Activated CD4-positive, alpha-beta memory T cell treated with anti-CD3 and anti-CD28 coated beads, Interleukin-2, amount 10 ng/mL, durations not matched to agents 7 days and 5 days (primary cell): ENCODE measurements around the gene CSF1. TPM values are rescaled to one million over a fixed set of nuclear protein-coding genes. Genes with fewer than 3 reads are reported as not detected.
A peak's percentile ranks its signal among the peaks of the same experiment; 100 is the strongest.

Experiments used
- CTCF ChIA-PET: fragments of 350-600 bp; sonication (Branson Sonifier 250); formaldehyde crosslinking; loops from one replicate; lab custom pipeline; 2021; ENCODE audit warnings: antibody characterized with exemption, inconsistent platforms; lab: Charles Lee
- POLR2A ChIA-PET: fragments of 350-600 bp; sonication (Branson Sonifier 250); formaldehyde crosslinking; loops from one replicate; lab custom pipeline; 2021; ENCODE audit warnings: antibody characterized with exemption; lab: Charles Lee
- DNase-seq: peaks from one replicate; pipeline ENCODE4 v3.0.0-alpha.2; 2020
- H3K27ac Mint-ChIP-seq: one replicate; pipeline ENCODE4 v1.8.0; 2021; ENCODE audit warnings: mild to moderate bottlenecking, mixed read lengths
- H3K27me3 Mint-ChIP-seq: one replicate; pipeline ENCODE4 v1.8.0; 2021; ENCODE audit warnings: mixed read lengths
- H3K36me3 Mint-ChIP-seq: one replicate; pipeline ENCODE4 v1.8.0; 2021; ENCODE audit warnings: low read depth, mixed read lengths
- H3K4me1 Mint-ChIP-seq: one replicate; pipeline ENCODE4 v1.8.0; 2021; ENCODE audit warnings: mixed read lengths
- H3K4me3 Mint-ChIP-seq: one replicate; pipeline ENCODE4 v1.8.0; 2021; ENCODE audit warnings: mild to moderate bottlenecking, mixed read lengths
- H3K9me3 Mint-ChIP-seq: one replicate; pipeline ENCODE4 v1.8.0; 2021; ENCODE audit warnings: mixed read lengths
- total RNA-seq, 2 experiments: library from RNA; stranded (reverse); gene quantifications; one replicate each; pipeline ENCODE4 v1.2.3, GENCODE V29; 2021

Gene CSF1
- total RNA-seq, 2 experiments from 2014 or later = 89.4 to 94.2 TPM

DNA sequence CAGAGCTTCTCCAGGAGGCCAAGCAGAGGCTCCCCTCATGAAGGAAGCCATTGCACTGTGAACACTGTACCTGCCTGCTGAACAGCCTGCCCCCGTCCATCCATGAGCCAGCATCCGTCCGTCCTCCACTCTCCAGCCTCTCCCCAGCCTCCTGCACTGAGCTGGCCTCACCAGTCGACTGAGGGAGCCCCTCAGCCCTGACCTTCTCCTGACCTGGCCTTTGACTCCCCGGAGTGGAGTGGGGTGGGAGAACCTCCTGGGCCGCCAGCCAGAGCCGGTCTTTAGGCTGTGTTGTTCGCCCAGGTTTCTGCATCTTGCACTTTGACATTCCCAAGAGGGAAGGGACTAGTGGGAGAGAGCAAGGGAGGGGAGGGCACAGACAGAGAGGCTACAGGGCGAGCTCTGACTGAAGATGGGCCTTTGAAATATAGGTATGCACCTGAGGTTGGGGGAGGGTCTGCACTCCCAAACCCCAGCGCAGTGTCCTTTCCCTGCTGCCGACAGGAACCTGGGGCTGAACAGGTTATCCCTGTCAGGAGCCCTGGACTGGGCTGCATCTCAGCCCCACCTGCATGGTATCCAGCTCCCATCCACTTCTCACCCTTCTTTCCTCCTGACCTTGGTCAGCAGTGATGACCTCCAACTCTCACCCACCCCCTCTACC is 19.1 kb downstream of the CSF1 start:
- no peak for DNase-seq
- POLR2A ChIA-PET = interaction anchor here (1.6 to 2.6 kb wide), 2 partner anchors 9 to 139 kb away, joined by 4 to 8 read pairs; no protein-coding TSS in a partner anchor
- CTCF ChIA-PET = no interaction called here
- H3K36me3 Mint-ChIP-seq = peaks cover 50% of the 10 kb centered on the region
- no peaks in the 10 kb centered on the region for H3K9me3 Mint-ChIP-seq
- no peaks in the 10 kb centered on the region for H3K27me3 Mint-ChIP-seq
- no peak overlapping the region for H3K27ac Mint-ChIP-seq
- peaks cover 23% of the 10 kb centered on the region for H3K4me1 Mint-ChIP-seq
- no peak overlapping the region for H3K4me3 Mint-ChIP-seq

DNA sequence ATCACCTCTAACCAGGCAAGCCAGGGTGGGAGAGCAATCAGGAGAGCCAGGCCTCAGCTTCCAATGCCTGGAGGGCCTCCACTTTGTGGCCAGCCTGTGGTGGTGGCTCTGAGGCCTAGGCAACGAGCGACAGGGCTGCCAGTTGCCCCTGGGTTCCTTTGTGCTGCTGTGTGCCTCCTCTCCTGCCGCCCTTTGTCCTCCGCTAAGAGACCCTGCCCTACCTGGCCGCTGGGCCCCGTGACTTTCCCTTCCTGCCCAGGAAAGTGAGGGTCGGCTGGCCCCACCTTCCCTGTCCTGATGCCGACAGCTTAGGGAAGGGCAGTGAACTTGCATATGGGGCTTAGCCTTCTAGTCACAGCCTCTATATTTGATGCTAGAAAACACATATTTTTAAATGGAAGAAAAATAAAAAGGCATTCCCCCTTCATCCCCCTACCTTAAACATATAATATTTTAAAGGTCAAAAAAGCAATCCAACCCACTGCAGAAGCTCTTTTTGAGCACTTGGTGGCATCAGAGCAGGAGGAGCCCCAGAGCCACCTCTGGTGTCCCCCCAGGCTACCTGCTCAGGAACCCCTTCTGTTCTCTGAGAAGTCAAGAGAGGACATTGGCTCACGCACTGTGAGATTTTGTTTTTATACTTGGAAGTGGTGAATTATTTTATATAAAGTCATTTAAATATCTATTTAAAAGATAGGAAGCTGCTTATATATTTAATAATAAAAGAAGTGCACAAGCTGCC is 19.8 kb downstream of the CSF1 start:
- CTCF ChIA-PET = interaction anchor here (0.8 kb wide), 1 partner anchor 154 kb away, joined by 5 read pairs; no protein-coding TSS in a partner anchor
- Mint-ChIP-seq H3K4me3 (no peak overlapping the region), H3K36me3 (peaks cover 45% of the 10 kb centered on the region), H3K27me3 (peaks cover under 1% of the 10 kb centered on the region), H3K27ac (no peak overlapping the region), H3K4me1 (peaks cover 24% of the 10 kb centered on the region), H3K9me3 (peaks cover under 1% of the 10 kb centered on the region)
- POLR2A ChIA-PET = interaction anchor here (1.1 to 2.6 kb wide), 4 partner anchors 10 to 154 kb away, joined by 4 to 8 read pairs (median 5); no protein-coding TSS in a partner anchor
- DNase-seq = no peak

- CTCF ChIA-PET = interaction anchor here (0.8 kb wide), 1 partner anchor 154 kb away, joined by 5 read pairs; no protein-coding TSS in a partner anchor
- Mint-ChIP-seq H3K27ac (no peak overlapping the region), H3K27me3 (peaks cover 9% of the 10 kb centered on the region), H3K4me1 (peaks cover 24% of the 10 kb centered on the region), H3K4me3 (no peak overlapping the region), H3K36me3 (peaks cover 43% of the 10 kb centered on the region), H3K9me3 (peaks cover 7% of the 10 kb centered on the region)
- POLR2A ChIA-PET = interaction anchor here (1.1 to 2.6 kb wide), 5 partner anchors 11 to 154 kb away, joined by 4 to 8 read pairs (median 5); no protein-coding TSS in a partner anchor
- no peak for DNase-seq
Observed at GRCh38 chr1:109931189-109931731, 20.6 kb downstream of the CSF1 start.

DNA sequence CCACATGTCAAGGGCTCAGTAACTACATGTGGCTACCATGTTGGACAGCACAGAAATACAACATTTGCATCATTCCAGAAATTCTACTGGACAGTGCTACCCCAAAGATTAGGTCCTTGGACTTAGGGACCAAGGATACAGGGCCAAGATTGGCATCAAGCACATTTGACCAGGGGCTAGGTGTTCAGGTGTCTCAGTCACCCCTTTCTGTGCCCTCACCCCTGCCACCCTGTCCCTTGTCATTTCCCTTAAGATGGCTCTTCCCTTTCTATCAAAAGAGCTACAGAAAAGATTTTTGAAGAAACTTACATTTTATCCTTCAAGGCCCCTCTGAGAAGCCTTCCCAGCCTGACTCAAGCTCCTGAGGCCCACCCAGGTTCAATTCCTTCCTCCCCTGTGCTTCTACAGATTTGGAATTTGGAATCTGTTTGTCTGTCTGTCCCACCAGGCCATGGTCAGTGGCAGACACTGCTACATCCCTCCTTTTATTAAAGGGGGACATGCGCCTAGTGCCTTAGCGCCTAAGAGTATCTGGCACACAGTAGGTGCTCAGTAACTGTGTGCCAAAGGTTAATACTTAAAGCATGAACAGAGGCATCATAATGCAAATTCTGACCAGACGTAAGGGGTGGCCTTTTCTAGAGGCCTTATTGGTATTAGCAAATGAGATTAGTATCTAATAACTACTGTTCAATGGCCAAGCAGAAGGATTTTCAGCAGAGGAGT is 21.4 kb downstream of the CSF1 start:
- no peak for DNase-seq
- Mint-ChIP-seq H3K9me3 (peaks cover 11% of the 10 kb centered on the region), H3K36me3 (peaks cover 39% of the 10 kb centered on the region), H3K27me3 (peaks cover 13% of the 10 kb centered on the region), H3K4me3 (no peak overlapping the region), H3K27ac (no peak overlapping the region), H3K4me1 (peaks cover 24% of the 10 kb centered on the region)
- ChIA-PET CTCF (no interaction called here), POLR2A (interaction anchor here (1.6 to 2.6 kb wide), 3 partner anchors 11 to 155 kb away, joined by 5 to 8 read pairs (median 5); no protein-coding TSS in a partner anchor)

GRCh38 chr1:109932679-109933078 is 22.0 kb downstream of the CSF1 start:
- ChIA-PET POLR2A (interaction anchor here (2.4 kb wide), 1 partner anchor 19 kb away, joined by 5 read pairs; no protein-coding TSS in a partner anchor), CTCF (interaction anchor here (1.8 kb wide), 1 partner anchor 156 kb away, joined by 5 read pairs; no protein-coding TSS in a partner anchor)
- Mint-ChIP-seq H3K4me3 (no peak overlapping the region), H3K27ac (no peak overlapping the region), H3K36me3 (peaks cover 37% of the 10 kb centered on the region), H3K4me1 (peaks cover 24% of the 10 kb centered on the region), H3K9me3 (peaks cover 16% of the 10 kb centered on the region), H3K27me3 (peaks cover 15% of the 10 kb centered on the region)
- no peak for DNase-seq

DNA sequence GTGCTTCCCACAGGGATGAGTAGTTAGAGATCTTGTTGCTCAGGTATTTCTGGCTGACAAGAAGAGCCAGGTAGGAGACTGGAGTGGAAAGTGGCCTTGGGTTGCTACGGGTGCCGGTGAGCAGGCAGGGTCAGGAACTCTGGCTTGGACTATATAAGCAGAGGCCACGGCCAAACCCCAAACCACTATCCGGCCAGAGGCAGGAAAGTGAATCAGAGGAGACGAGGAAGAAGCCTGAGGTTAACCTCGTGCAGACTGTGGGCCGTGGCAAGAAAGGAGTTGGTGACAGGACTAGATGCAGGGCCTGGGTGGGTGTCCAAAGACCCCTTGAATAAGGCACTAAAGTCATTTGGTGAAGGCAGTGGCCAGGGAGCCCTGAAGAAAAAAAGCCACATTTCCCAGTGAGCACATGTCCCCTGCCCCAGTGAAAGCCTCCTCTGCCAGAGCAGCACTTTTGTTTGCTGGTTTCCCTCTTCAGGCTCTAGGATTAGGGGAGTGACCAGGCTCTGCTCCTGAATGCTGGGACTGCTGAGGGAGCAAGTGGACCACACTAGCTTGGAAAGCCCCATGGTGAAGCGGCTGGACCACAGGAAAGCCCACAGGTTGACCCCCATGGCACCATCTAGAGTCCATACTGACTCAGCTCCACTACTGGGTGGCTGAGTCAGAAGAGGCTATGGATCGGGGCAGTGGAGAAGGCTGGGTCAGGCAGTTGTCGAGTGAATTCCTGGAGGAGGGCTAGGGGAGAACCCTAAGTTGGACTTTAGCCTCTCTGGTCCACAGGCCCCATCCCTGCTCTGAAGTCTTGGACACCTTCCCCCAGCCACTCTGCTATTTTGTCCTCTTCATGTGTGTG is 23.4 kb downstream of the CSF1 start:
- Mint-ChIP-seq H3K27me3 (peaks cover 19% of the 10 kb centered on the region), H3K36me3 (peaks cover 31% of the 10 kb centered on the region), H3K9me3 (peaks cover 19% of the 10 kb centered on the region), H3K4me1 (peaks cover 24% of the 10 kb centered on the region), H3K4me3 (no peak overlapping the region), H3K27ac (no peak overlapping the region)
- ChIA-PET CTCF (interaction anchor here (1.8 kb wide), 1 partner anchor 157 kb away, joined by 5 read pairs; no protein-coding TSS in a partner anchor), POLR2A (no interaction called here)
- peak; percentile 54 for DNase-seq

DNA sequence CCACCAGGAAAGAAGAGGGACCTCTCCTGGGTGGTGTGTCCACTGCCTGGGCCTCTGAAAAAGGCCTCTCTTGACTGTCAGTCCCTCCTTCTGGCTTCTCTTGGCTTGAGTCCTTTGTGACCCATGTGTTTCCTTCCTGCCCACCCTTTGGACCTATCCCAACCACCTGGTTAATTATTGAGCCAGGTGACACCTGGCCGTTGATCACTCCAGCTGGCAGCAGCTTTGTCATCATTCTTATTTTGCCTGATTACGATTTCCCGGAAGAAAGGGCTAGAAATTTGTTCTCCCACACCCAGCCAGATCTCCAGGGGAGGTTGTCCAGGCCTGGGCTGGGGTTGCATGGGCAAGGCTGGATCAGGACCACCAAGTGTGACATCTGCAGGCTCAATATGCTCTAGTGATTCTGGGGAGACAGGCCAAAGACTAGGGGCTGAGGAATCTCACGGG is 24.8 kb downstream of the CSF1 start:
- ChIA-PET POLR2A (no interaction called here), CTCF (interaction anchor here (0.9 kb wide), 1 partner anchor 144 kb away, joined by 3 read pairs; no protein-coding TSS in a partner anchor)
- DNase-seq = no peak
- Mint-ChIP-seq H3K4me1 (peaks cover 24% of the 10 kb centered on the region), H3K27ac (no peak overlapping the region), H3K27me3 (peaks cover 24% of the 10 kb centered on the region), H3K4me3 (no peak overlapping the region), H3K36me3 (peaks cover 18% of the 10 kb centered on the region), H3K9me3 (peaks cover 19% of the 10 kb centered on the region)

- Mint-ChIP-seq H3K4me3 (no peak overlapping the region), H3K27ac (no peak overlapping the region), H3K36me3 (peaks cover 16% of the 10 kb centered on the region), H3K9me3 (peaks cover 19% of the 10 kb centered on the region), H3K4me1 (peaks cover 20% of the 10 kb centered on the region), H3K27me3 (peaks cover 24% of the 10 kb centered on the region)
- ChIA-PET CTCF (no interaction called here), POLR2A (no interaction called here)
- no peak for DNase-seq
Observed at GRCh38 chr1:109937738-109938137, 27.1 kb downstream of the CSF1 start.

GRCh38 chr1:109938556-109938955 is 27.9 kb downstream of the CSF1 start:
- peaks cover 16% of the 10 kb centered on the region for H3K36me3 Mint-ChIP-seq
- H3K9me3 Mint-ChIP-seq = peaks cover 19% of the 10 kb centered on the region
- H3K4me1 Mint-ChIP-seq = peaks cover 12% of the 10 kb centered on the region
- no peak overlapping the region for H3K27ac Mint-ChIP-seq
- no peak overlapping the region for H3K4me3 Mint-ChIP-seq
- no peak for DNase-seq
- CTCF ChIA-PET = no interaction called here
- H3K27me3 Mint-ChIP-seq = peaks cover 24% of the 10 kb centered on the region
- POLR2A ChIA-PET = no interaction called here

- H3K4me1 Mint-ChIP-seq = peaks cover 4% of the 10 kb centered on the region
- peaks cover 11% of the 10 kb centered on the region for H3K27me3 Mint-ChIP-seq
- POLR2A ChIA-PET = no interaction called here
- H3K4me3 Mint-ChIP-seq = no peak overlapping the region
- H3K9me3 Mint-ChIP-seq = peaks cover 5% of the 10 kb centered on the region
- H3K36me3 Mint-ChIP-seq = peaks cover 5% of the 10 kb centered on the region
- DNase-seq = no peak
- CTCF ChIA-PET = no interaction called here
- H3K27ac Mint-ChIP-seq = no peak overlapping the region
Observed at GRCh38 chr1:109942434-109942833, 31.8 kb downstream of the CSF1 start.

- Mint-ChIP-seq H3K9me3 (no peaks in the 10 kb centered on the region), H3K4me3 (no peak overlapping the region), H3K27ac (no peak overlapping the region), H3K4me1 (peaks cover 6% of the 10 kb centered on the region), H3K27me3 (peaks cover under 1% of the 10 kb centered on the region), H3K36me3 (no peaks in the 10 kb centered on the region)
- ChIA-PET CTCF (interaction anchor here (0.7 to 1.5 kb wide), 3 partner anchors 9 to 304 kb away, joined by 3 to 4 read pairs (median 3); partner anchors contain the start of gene AHCYL1), POLR2A (no interaction called here)
- DNase-seq = no peak
Observed at GRCh38 chr1:109944541-109944940, 33.9 kb downstream of the CSF1 start.
